ENCODE results near the gene SLC27A4.

DNA sequence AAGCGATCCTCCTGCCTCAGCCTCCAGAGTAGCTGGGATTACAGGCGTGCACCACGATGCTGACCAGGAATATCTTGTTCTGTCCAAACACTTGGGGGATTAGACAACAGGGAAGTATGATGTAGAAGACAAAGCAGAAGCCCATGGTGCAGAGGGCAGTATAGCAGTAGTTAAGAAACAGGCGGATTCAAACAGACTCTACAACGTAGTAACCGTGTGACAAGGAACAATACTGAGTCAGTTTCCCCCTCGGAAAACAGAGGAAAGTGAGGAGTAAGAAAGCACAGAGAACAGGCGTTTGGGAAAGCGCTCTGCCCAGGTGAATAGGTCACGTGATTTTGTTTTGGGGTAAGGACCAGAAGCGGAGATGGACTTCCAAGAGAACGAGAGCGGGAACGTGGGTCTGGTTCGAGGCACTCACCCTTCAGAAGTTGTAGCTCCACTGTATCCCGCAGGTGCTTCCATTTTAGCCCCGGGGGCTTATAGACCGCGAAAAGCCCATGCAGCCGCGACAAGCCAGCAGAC lies 18.4 kb upstream of the SLC27A4 start:
- TF ChIP-seq CTCF (IDR thresholded peaks at IDR 0.05) (no peak), POLR2A (IDR thresholded peaks at IDR 0.05) (no peak), EP300 (IDR thresholded peaks at IDR 0.05) (no peak)
